ENCODE results near the gene UPB1.

Gene UPB1

GRCh38 chr22:24494528-24495364 is at the start of gene UPB1:
TSS of gene UPB1 (plus strand) at chr22:24495332. CDS start at chr22:24495404, 72 bp downstream.
- no peak for FAIRE-seq

- no peak for FAIRE-seq
Observed at GRCh38 chr22:24445481-24446259, 49.5 kb upstream of the UPB1 start.

DNA sequence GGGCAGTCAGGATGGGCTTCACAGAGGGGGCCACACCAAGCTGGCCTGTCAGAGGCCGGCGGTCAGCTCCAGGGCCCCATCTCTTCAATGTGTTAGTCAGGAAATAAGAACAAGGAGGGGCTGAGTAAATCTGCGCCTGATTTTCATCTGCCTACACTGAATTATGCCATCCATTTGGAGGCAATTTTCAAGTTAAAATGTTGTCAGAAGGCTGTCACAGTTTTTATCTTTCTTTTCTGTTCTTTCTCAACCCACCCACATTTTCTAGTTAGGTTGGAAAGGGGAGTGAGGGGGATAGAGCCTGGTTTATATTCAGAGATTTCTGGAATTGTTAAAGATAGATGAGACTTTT is 48.9 kb upstream of the UPB1 start:
- no peak for FAIRE-seq

DNA sequence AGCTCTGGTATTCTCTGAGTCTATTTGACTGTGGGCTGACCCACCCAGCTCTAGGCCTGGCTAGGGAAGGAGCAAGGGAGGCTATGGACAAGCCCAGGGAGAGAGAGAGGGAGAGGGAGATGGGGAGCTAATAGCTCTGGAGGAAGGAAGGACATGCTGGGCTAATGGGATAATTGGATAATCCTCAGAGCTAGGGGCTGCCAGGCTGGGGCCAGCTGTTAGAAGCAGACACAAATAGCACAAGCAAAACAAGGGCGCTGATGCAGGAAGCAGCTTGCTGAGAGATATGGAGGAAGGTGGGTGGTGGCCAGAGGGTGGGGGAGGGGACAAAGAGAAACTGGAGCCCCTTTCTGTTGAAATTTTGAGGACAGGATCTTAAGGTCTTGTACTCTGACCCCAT is 44.5 kb upstream of the UPB1 start:
- no peak for FAIRE-seq

GRCh38 chr22:24451162-24451561 is 44.0 kb upstream of the UPB1 start:
- FAIRE-seq, result no peak

- no peak for FAIRE-seq
Observed at GRCh38 chr22:24453853-24454252, 41.3 kb upstream of the UPB1 start.

GRCh38 chr22:24455039-24455438 is 40.1 kb upstream of the UPB1 start:
- FAIRE-seq, result no peak

DNA sequence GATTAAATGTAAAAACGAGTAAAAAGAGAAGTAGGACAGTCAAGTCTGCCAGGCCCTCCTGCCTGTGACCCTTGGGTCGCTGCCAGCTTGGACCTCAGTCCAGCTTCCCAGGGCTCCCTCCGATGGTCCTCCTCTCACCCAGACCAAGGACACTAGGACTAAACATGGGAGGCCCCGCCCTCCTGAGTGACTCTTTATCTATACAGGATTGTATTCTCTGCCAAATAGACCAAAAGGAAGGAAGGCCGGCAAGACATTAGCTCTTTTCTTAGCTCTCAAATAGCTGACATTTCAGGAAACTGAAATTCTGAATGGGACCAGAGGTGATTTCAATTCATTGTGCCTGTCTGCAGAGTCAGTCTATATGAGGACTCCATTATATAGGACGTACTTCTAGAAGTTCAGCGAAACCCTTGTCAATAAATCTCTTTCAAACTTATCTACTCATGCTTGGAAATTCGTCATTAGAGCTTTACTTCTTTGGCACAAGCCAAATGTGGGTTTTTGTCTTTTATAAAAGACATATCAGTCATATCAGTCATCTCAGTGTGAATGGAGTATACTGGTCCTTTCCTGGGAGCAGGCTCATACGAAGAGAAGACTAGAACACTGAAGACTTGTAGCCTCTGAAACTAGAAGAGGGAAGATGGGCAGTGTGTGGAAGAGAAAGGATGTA is 39.2 kb upstream of the UPB1 start:
- FAIRE-seq, result no peak

- FAIRE-seq, result no peak
Observed at GRCh38 chr22:24457894-24458420, 37.2 kb upstream of the UPB1 start.

GRCh38 chr22:24459911-24460310 is 35.2 kb upstream of the UPB1 start:
- no peak for FAIRE-seq

GRCh38 chr22:24460418-24461089 is 34.6 kb upstream of the UPB1 start:
- no peak for FAIRE-seq

GRCh38 chr22:24463071-24463760 is 31.9 kb upstream of the UPB1 start:
- no peak for FAIRE-seq

DNA sequence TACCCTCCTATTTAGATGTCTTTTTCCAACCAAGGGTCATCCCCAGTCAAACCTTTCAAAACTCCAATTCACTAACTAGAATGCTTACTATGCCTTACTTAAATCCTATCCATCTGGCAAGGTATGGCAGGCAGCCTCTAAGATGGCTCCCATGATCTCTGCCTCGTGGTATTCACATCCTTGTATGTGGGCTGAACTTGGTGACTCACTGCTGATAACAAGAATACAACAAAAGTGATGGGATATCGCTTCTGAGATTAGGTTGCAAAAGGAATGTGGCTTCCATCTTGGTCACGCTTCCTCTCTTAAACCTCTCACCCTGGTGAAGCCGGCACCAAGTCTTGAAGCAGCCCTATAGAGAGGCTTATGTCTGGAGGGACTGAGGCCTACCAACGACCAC is 29.6 kb upstream of the UPB1 start:
- no peak for FAIRE-seq

DNA sequence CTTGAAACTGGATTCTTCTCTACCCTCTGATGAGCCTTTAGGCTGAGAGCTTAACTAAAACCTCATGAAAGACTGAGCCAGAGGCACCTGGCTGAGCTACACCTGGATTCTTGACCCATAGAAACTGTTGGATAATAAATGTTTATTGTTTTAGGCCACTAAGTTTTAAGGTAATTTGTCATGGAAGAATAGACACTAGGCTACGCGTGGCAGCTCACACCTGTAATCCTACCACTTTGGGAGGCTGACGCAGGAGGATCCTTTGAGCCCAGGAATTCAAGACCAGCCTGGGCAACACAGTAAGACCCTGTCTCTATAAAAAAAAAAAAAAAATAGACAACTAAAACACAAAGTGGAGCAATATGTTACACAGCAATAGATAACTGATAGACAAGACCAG is 29.2 kb upstream of the UPB1 start:
- FAIRE-seq, result no peak

GRCh38 chr22:24466716-24467328 is 28.3 kb upstream of the UPB1 start:
- FAIRE-seq, result no peak

- no peak for FAIRE-seq
Observed at GRCh38 chr22:24467340-24467739, 27.8 kb upstream of the UPB1 start.

GRCh38 chr22:24471570-24471969 is 23.6 kb upstream of the UPB1 start:
- no peak for FAIRE-seq

- FAIRE-seq, result no peak
Observed at GRCh38 chr22:24473284-24473683, 21.8 kb upstream of the UPB1 start.

DNA sequence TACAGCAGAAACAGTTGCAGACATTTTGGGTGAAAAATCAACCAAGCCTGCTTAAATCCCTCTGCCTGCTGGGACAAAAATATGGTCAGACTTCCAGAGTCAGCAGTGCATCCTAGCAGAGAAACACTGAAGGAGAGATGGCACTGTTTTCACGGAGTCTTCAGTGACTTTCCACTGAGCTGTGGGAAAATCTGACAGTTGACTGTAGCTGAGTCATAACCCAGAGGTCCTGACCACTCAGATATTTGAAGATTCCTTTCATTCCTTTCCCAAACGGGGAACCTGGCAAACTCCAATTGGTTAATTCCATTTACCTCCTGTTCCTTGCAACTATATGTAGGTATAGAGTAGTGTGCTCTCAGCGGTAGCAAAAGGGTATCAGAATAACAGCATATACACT is 20.9 kb upstream of the UPB1 start:
- FAIRE-seq, result no peak

- no peak for FAIRE-seq
Observed at GRCh38 chr22:24474649-24475255, 20.4 kb upstream of the UPB1 start.

GRCh38 chr22:24481641-24482040 is 13.5 kb upstream of the UPB1 start:
- FAIRE-seq, result no peak
